SJCRH30 (cell line): ENCODE results near the gene VANGL2. TPM values are rescaled to one million over a fixed set of nuclear protein-coding genes. Genes with fewer than 3 reads are reported as not detected.

Experiments
- DNase-seq, 2 experiments: peaks; one replicate each; pipeline ENCODE4 v3.0.0-alpha.2; 2015 to 2020
- H3K27ac ChIP-seq: fragments of 250-450 bp; sonication (Bioruptor Pico); 2 replicates; pipeline ENCODE4 v1.5.1; 2020; ENCODE audit warnings: mild to moderate bottlenecking, moderate library complexity
- H3K27me3 ChIP-seq: fragments of 250-450 bp; sonication (Bioruptor Pico); 2 replicates; pipeline ENCODE4 v1.5.1; 2020; ENCODE audit warnings: mild to moderate bottlenecking, moderate library complexity
- H3K36me3 ChIP-seq: fragments of 250-450 bp; sonication (Bioruptor Pico); 2 replicates; pipeline ENCODE4 v1.5.1; 2020; ENCODE audit warnings: mild to moderate bottlenecking, moderate library complexity
- H3K4me1 ChIP-seq: fragments of 250-450 bp; sonication (Bioruptor Pico); 2 replicates; pipeline ENCODE4 v1.5.1; 2020; ENCODE audit warnings: mild to moderate bottlenecking, moderate library complexity
- H3K4me3 ChIP-seq: fragments of 250-450 bp; sonication (Bioruptor Pico); 2 replicates; pipeline ENCODE4 v1.5.1; 2020; ENCODE audit warnings: mild to moderate bottlenecking, moderate library complexity
- H3K9me3 ChIP-seq: fragments of 250-450 bp; sonication (Bioruptor Pico); replicated peaks from 2 replicates; pipeline ENCODE4 v1.5.1; 2020; ENCODE audit warnings: mild to moderate bottlenecking, moderate library complexity
- total RNA-seq: library from RNA; depleted of rRNA; stranded (reverse); fragments of >200 nt; shearing (Covaris generic); gene quantifications from 2 replicates; pipeline ENCODE4 v1.2.3, GENCODE V29; 2014; rRNA removed

Gene VANGL2
- 11.1 and 12.8 TPM in 2 replicates for total RNA-seq

DNA sequence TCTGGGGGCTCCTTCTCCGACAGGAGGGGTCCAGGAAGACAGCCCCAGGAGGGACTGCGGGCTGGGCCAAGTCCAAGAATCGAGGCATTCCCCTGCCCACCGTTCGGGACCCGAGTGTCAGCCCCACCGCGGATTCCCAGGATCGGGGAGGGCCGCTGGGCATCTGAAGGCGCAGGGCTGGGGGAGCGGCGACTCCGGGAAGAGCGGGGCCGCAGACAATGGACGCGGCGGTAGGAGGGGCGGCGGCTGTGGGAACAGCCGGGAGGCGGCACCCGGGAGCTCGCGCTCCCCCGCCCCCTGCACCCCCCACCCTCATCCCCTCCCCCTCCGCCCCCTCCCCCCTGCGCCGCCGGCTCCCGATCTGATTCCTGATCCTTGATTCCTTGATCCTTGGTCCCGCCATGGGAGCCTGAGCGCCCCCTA, at the start of gene VANGL2:
VANGL2 (plus strand) TSS at position 342 of the 423 bp plus-strand sequence. CDS start 15,274 bp downstream, outside the sequence.
- DNase-seq, result peak; percentile 85
- no peaks in the 10 kb centered on the region for H3K9me3 ChIP-seq
- peak within 1 kb of the TSS; percentile 67 for H3K27ac ChIP-seq
- H3K4me1 ChIP-seq, result peaks cover 6% of the 10 kb centered on the region
- no peaks in the 10 kb centered on the region for H3K27me3 ChIP-seq
- H3K36me3 ChIP-seq, result no peaks in the 10 kb centered on the region
- peak within 1 kb of the TSS; percentile 92 for H3K4me3 ChIP-seq

DNA sequence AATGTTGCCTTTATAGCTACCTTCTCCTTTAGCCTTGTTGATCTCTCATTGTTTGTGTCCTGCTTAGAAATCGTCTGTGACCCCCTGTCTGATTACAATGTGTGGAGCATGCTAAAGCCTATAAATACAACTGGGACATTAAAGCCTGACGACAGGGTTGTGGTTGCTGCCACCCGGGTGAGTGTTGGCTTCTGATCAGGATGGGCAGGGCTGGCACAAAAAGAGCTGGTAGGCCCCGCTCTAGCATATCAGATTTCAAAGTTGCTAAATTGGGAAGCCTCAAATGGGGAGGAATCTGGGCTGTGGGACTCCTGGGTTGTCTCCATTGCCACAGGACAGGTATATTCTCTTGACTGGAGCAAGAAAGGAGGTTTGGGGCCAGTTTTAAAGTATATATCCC, 48.7 kb upstream of the VANGL2 start:
- no peak overlapping the region for H3K4me3 ChIP-seq
- no peaks in the 10 kb centered on the region for H3K27me3 ChIP-seq
- no peak overlapping the region for H3K27ac ChIP-seq
- DNase-seq, result no peak
- H3K4me1 ChIP-seq, result no peaks in the 10 kb centered on the region
- H3K36me3 ChIP-seq, result peaks cover 62% of the 10 kb centered on the region
- H3K9me3 ChIP-seq, result no peaks in the 10 kb centered on the region

DNA sequence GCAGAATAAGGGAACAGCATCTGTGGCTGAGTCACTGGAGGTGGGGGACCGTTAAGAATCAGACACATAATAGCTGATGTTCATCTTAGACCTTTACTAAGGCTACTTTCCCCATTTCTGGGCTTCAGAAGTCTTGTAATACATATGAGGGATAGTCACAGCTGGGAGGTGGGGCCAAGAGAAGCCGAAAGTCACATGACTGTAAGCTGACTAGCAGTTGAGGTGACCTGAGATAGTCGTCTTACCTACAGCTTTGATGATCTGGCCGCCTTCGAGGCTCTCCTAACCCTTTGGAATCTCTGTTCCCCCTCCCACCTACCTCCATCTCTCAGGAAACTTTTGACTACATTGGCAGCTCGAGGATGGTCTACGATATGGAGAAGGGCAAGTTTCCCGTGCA, 47.8 kb upstream of the VANGL2 start:
- H3K4me1 ChIP-seq, result no peaks in the 10 kb centered on the region
- H3K36me3 ChIP-seq, result peaks cover 64% of the 10 kb centered on the region
- no peak for DNase-seq
- H3K27me3 ChIP-seq, result no peaks in the 10 kb centered on the region
- no peaks in the 10 kb centered on the region for H3K9me3 ChIP-seq
- H3K4me3 ChIP-seq, result no peak overlapping the region
- no peak overlapping the region for H3K27ac ChIP-seq

DNA sequence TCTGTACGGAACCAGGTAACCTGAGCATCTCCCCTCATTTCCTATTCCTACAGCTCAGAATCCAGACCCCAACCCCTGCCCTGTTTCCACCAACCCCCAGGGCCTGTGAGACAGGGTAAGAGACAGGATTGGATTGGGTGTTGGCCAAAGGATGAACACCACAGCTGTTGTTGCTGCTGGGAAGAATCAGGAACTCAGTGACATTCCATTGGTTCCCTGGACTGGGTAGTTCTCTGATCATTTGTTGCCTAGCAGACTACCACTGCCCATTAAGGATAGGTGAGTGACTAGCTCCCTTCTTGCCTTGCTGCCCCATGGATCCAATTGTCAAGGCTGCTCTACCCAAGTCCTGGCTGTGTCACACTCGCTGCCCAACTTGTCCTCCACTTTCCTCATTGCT, 47.1 kb upstream of the VANGL2 start:
- Histone ChIP-seq H3K36me3 (peaks cover 62% of the 10 kb centered on the region), H3K9me3 (no peaks in the 10 kb centered on the region), H3K4me3 (no peak overlapping the region), H3K27me3 (no peaks in the 10 kb centered on the region), H3K4me1 (no peaks in the 10 kb centered on the region), H3K27ac (no peak overlapping the region)
- DNase-seq, result peak; percentile 31 to 53

DNA sequence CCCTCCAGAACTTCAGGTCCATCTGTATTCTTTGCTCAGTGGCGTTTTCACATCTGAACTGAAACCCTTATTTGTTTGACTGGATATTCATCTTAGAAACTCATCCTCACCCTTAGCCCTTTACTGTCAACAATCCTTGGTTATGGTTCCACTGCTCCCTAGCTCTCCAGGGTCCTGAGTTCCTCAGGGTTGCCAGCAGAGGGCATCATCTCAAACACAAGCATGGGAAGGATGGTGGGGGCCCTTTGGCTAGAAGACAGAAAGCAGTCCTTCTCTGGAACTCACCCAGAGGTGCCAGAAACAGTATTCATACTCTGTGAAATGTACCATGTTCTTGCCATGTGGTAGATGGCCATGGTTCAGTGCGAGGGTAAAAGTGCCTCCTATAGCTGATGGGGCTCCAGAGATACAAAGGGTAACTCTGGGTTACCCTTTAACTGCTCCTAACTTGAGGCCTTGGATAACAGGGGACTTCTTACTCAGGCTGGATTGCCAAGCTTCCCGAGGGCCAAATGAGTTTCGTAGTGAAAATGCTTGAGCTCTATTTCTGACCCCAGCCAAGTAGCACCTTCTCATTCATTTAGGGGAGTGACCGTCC, 45.9 kb upstream of the VANGL2 start:
- H3K4me3 ChIP-seq, result no peak overlapping the region
- no peaks in the 10 kb centered on the region for H3K9me3 ChIP-seq
- peaks cover 60% of the 10 kb centered on the region for H3K36me3 ChIP-seq
- H3K4me1 ChIP-seq, result no peaks in the 10 kb centered on the region
- no peaks in the 10 kb centered on the region for H3K27me3 ChIP-seq
- peak; percentile 45 to 65 for DNase-seq
- no peak overlapping the region for H3K27ac ChIP-seq

DNA sequence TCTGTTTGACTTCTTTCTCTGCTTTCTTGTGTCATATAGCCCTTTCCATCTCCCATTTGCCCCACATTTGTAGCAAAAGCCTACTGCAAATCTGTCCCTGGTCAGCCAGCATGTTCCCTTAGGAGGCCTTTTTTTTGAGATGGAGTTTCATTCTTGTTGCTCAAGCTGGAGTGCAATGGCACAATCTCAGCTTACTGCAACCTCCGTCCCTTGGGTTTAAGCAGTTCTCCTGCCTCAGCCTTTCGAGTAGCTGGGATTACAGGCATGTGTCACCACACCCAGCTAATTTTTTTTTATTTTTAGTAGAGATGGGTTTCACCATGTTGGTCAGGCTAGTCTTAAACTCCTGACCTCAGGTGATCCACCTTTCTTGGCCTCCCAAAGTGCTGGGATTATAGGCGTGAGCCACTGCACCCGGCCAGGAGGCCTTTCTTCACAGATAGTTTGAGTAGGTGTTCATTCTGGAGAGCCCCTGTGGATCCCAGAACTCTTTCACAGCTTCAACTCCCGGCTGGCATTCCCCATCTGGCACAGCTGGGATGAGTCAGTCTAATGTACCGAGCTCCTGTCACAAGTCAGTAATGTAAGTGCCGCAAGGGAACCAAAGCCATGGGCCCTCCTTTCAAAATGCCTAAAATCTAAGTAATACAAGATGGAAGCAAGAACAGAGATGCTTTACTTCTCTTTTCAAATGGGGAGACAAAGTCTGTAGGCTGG, 42.9 kb upstream of the VANGL2 start:
- H3K9me3 ChIP-seq, result no peaks in the 10 kb centered on the region
- H3K4me1 ChIP-seq, result peaks cover 13% of the 10 kb centered on the region
- H3K27ac ChIP-seq, result no peak overlapping the region
- H3K27me3 ChIP-seq, result no peaks in the 10 kb centered on the region
- DNase-seq, result no peak
- H3K4me3 ChIP-seq, result no peak overlapping the region
- peaks cover 59% of the 10 kb centered on the region for H3K36me3 ChIP-seq

DNA sequence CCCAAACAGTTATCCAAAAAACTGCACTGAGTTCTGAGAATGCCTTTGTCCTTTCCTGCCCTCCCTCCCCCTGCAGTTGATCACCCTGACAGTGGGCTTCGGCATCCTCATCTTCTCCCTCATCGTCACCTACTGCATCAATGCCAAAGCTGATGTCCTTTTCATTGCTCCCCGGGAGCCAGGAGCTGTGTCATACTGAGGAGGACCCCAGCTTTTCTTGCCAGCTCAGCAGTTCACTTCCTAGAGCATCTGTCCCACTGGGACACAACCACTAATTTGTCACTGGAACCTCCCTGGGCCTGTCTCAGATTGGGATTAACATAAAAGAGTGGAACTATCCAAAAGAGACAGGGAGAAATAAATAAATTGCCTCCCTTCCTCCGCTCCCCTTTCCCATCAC, 42.3 kb upstream of the VANGL2 start:
- Histone ChIP-seq H3K4me1 (peaks cover 18% of the 10 kb centered on the region), H3K9me3 (no peaks in the 10 kb centered on the region), H3K4me3 (no peak overlapping the region), H3K36me3 (peaks cover 55% of the 10 kb centered on the region), H3K27ac (no peak overlapping the region), H3K27me3 (no peaks in the 10 kb centered on the region)
- DNase-seq, result no peak

DNA sequence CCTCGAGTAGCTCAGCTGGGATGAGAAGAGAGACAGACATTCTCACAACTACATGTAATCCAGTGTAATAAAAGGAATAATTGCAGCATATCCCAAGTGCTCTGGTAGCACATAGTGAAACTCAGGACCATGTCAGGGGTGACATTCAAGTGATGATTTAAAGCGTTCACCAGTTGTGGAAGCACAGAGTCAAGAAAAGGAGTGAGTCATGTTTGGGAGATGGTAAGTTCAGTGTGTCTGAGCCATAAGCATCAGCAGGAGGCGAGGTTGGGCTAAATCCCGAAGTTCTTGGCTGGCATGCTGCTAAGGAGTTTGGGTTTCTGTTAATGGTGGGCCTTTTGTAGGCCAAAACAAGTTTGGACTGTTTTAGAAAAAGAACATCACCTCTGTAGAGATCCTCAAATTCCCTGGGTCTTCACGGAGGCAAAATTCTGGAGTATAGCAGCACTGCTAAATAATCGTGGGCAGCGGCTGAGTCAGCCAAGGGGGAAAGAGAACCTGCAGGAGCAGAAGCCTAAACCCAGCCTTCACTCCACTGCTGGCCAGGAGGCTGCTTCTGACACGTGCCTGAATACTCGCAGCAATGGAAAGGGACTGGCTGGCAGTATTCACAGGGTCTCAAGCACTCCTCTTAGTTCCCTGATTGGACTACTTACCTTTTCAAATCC, 40.7 kb upstream of the VANGL2 start:
- peaks cover 40% of the 10 kb centered on the region for H3K36me3 ChIP-seq
- H3K4me3 ChIP-seq, result no peak overlapping the region
- no peaks in the 10 kb centered on the region for H3K27me3 ChIP-seq
- no peak for DNase-seq
- H3K9me3 ChIP-seq, result no peaks in the 10 kb centered on the region
- peaks cover 18% of the 10 kb centered on the region for H3K4me1 ChIP-seq
- H3K27ac ChIP-seq, result no peak overlapping the region

DNA sequence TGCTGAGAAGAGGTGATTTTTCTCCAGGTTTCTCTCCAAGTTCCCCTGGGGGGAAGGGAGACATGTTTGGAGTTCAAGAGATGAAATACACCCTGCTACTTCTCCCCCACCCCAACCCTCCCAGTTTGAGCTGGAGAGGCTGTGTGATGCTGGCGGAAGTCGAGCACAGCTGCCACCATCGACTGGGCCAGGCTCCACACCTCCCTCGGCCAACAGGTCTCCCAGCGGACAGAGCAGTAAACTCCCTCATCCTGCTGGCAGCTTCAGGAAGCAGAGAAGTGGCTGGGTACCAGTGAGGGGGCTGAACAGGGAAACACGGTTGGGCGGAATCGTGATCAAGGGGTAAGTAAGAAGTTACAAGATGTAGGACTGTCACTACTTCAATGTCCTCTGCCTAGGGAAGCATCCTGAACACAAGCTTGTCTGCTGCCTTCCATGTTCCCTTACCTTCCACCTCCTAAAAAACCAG, 40.1 kb upstream of the VANGL2 start:
- H3K27ac ChIP-seq, result no peak overlapping the region
- DNase-seq, result no peak
- H3K36me3 ChIP-seq, result peaks cover 34% of the 10 kb centered on the region

DNA sequence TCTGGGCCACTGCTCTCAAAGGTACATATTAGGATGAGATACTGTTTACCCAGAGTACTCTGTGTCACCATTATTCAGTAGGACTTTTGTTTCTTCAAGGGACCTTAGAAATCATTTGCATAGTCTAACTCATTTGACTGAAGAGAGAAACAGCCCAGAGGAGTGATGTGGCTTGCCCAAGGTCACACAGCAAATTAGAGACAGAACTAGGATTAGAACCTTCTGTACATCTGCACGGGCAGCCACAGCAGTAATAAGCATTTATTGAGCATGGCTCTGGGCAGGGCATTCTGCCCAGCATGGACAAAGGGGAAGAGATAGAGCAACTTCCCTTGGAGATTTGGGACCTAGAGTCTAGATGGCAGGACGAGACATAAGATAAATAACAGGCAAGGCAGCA, 39.2 kb upstream of the VANGL2 start:
- no peak overlapping the region for H3K4me3 ChIP-seq
- peaks cover 27% of the 10 kb centered on the region for H3K36me3 ChIP-seq
- H3K27ac ChIP-seq, result no peak overlapping the region
- no peaks in the 10 kb centered on the region for H3K27me3 ChIP-seq
- peaks cover 24% of the 10 kb centered on the region for H3K4me1 ChIP-seq
- no peaks in the 10 kb centered on the region for H3K9me3 ChIP-seq
- no peak for DNase-seq

More for the DNA sequence above, 40.1 kb upstream of the VANGL2 start:
- no peaks in the 10 kb centered on the region for H3K27me3 ChIP-seq
- H3K9me3 ChIP-seq, result no peaks in the 10 kb centered on the region
- H3K4me1 ChIP-seq, result peaks cover 18% of the 10 kb centered on the region
- H3K4me3 ChIP-seq, result no peak overlapping the region

DNA sequence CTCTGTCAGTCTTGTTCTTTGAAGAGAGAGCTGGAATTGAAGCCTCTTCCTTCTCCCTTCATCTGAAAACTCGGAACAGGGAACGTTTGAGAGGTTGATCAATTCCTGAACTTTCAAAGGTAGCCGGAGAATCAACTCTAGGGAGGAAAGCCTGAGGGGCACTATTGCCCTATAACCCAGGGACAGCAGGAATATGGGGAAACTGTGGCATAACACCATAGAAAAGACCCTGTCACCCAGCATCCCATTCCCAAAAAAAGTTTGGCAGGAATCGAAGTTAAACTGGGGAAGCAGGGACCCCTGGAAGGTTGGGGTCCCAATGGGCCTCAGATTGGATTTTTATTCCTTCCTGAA, 38.6 kb upstream of the VANGL2 start:
- Histone ChIP-seq H3K9me3 (no peaks in the 10 kb centered on the region), H3K27ac (peak overlapping the region; percentile 55), H3K4me1 (peaks cover 27% of the 10 kb centered on the region), H3K4me3 (no peak overlapping the region), H3K36me3 (peaks cover 24% of the 10 kb centered on the region), H3K27me3 (no peaks in the 10 kb centered on the region)
- no peak for DNase-seq

DNA sequence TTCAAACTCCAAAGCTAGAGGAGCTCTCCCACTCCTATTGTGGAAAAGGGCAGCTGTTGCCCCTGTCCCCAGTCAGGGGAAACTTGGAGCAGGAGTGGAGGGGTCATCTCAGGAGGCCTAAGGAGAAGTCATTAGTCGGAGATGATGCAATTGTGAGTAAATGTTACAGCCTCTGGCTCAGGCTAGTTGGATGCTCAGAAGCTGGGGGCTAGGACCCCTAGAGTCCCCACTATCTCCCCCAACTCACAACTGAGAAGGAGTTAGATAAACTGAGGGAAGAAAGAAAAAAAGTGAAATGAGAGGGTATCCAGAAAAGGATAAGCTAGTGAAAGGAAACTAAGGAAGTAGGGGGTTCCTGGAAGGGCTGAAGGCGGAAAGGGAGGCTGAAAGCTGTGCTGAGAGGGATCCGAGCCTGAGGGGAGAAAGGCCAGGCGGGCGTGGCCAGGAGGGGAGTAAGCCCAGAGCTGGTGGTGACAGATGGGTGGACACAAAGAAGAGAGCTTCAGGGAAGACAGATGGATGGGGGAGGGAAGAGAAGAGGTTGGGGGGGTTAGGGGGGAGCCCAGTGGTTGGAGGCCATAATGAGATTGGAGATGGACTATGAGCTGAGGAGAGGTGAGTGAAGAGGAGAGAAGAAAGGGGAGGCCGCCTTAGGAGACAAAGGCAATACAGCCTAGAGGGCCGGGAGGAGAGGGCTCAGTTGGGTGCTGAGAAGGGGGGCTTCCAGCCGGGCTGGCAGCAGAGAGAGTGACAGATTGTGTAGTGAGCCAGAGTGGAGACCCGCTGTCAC, 38.0 kb upstream of the VANGL2 start:
- DNase-seq, result peak; percentile 51 to 70
- H3K27ac ChIP-seq, result peak overlapping the region; percentile 55
- peaks cover 24% of the 10 kb centered on the region for H3K36me3 ChIP-seq
- H3K27me3 ChIP-seq, result no peaks in the 10 kb centered on the region
- no peak overlapping the region for H3K4me3 ChIP-seq
- peaks cover 30% of the 10 kb centered on the region for H3K4me1 ChIP-seq
- H3K9me3 ChIP-seq, result no peaks in the 10 kb centered on the region

DNA sequence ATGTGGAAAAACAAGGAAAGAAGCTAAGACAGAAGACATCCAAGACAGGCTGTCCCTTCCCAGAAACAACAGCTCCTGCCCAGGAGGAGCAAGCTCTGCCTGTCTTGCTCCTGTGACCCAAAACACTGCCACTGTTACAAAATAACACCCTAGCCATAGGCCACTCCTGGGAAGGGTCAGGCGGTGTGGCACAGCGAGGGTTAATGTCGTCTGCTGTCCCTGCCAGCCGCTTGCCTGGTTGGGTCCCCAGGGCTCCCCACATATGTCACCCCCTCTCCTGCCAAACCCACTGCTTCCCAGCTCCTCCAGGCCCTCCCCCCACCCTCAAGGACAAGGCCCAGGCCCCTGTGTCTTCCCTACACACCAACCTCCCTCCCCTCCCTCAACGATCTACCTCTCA, 37.4 kb upstream of the VANGL2 start:
- Histone ChIP-seq H3K9me3 (no peaks in the 10 kb centered on the region), H3K4me3 (no peak overlapping the region), H3K36me3 (peaks cover 19% of the 10 kb centered on the region), H3K4me1 (peaks cover 30% of the 10 kb centered on the region), H3K27me3 (no peaks in the 10 kb centered on the region), H3K27ac (peak overlapping the region; percentile 55)
- DNase-seq, result no peak

DNA sequence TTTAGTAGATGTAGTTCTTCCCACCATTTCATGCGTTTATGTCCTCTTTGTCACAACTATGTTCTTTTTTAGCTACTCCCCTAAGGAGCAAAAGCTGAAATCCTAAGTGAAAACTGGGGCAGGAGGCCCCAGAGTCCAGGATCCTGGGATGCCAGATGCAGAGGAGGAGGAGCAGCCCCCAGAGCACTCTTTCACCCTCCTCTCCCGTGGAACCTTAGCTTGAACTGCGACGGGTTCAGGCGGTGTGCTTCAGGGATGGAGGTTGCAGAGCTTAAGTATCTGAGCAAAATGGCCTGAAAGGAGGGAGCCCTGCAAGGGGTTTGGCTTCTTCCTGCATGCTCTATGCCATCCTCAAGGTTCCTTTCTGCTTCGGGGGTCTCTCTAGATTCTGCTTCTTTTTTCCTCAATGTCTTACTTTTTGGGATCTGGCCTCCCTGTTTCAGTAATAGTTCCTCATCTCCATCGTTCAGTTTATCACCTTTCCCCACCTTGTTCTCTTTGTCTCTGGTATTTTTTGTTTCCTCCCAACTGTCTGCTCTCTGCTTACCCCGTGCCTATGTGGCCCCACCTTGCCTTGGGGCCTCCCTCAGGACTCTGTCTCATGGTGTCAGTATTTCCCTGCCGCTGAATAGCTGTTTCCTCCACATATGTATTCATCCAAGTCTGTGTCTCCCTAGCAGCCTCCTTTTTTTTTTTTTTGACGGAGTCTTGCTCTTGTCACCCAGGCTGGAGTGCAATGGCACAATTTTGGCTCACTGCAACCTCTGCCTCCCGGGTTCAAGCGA, 36.2 kb upstream of the VANGL2 start:
- no peak for DNase-seq

More for the DNA sequence above, 36.2 kb upstream of the VANGL2 start:
- peaks cover 13% of the 10 kb centered on the region for H3K36me3 ChIP-seq
- no peaks in the 10 kb centered on the region for H3K9me3 ChIP-seq
- no peak overlapping the region for H3K27ac ChIP-seq
- H3K4me1 ChIP-seq, result peaks cover 33% of the 10 kb centered on the region
- no peak overlapping the region for H3K4me3 ChIP-seq
- H3K27me3 ChIP-seq, result no peaks in the 10 kb centered on the region
